SKM-1 (cell line): Measurements from ENCODE around the gene NMU.
"Not testable (repeated sequence)": the region's sequence is repeated elsewhere in the genome, so short reads cannot be mapped to it uniquely, and the experiment has no call there.

Experiments used
- DNase-seq: peaks from one replicate; lab custom pipeline; 2025; ENCODE audit not compliant: unreplicated experiment; lab: John Stamatoyannopoulos, UW

Gene NMU

DNA sequence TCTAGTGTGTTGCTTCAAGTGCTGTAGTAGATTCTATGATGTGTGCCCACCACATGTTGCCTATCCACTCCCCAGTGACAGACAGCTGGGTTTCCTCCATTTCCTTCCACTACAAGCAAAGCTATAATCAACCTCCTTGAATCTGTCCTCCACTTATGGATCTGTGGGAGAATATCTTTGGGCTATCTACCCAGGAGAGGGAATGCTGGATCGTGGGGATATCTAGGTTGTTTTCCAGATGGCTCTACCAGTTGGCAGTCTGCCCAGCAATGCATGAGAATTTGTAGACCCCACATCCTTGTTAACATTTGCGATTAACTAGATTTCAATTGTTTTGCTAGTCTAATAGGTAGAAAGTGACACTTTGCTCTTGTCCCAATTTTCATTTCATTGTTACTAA is 10.3 kb downstream of the NMU start:
- no peak for DNase-seq

DNA sequence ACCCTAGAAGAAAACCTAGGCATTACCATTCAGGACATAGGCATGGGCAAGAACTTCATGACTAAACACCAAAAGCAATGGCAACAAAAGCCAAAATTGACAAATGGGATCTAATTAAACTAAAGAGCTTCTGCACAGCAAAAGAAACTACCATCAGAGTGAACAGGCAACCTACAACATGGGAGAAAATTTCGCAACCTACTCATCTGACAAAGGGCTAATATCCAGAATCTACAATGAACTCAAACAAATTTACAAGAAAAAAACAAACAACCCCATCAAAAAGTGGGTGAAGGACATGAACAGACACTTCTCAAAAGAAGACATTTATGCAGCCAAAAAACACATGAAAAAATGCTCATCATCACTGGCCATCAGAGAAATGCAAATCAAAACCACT is 12.0 kb downstream of the NMU start:
- DNase-seq: not testable (repeated sequence)

DNA sequence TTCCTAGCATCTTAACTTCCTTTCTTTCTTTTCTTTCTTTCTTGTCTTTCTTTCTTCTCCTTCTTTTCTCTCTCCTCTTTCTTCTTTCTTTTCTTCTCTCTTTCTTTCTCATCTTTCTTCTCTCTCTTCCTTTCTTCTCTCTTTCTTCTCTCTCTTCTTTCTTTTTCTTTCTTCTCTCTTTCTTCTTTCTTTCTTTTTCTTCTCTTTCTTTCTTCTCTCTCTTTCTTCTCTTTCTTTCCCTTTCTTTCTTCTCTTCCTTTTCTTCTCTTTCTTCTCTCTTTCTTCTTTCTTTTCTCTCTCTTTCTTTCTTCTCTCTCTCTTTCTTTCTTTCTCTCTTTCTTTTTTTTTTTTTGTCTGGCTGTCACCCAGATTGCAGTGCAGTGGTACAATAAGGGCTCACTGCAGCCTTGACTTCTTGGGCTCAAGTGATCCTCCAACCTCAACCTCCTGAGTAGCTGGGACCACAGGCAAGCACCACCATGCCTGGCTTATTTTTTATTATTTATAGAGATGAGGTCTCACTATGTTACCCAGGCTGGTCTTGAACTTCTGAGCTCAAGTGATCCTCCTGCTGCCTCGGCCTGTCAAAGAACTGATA is 17.5 kb downstream of the NMU start:
- DNase-seq: no peak

DNA sequence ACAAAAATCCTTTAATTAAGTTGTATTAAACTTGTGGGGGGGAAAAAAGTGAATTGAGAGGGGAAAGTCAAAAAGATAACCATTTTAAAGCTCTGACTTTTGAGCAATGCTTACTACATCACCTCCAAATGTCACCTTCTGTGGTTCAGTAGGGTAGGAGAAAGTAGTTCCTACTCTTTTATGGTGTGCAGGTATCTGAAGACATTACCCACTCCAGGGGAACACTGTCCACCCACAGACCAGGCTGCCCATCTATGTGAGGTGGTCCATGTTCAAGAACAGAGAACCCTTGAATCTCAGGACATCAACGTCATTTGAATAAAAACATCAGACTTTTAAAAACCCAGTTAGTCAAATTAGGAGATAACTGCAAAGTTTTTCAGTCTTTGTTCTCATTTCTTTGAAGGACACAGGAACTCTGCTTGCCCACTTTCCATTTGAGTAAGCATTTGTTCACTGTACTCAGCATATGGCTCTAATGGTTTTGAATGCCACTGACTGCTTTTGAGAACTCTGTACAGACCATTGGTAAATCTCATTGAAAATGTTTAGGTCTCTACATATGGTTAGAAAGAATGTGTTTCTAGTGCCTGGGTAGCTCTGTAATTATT is 18.4 kb downstream of the NMU start:
- DNase-seq: no peak

DNA sequence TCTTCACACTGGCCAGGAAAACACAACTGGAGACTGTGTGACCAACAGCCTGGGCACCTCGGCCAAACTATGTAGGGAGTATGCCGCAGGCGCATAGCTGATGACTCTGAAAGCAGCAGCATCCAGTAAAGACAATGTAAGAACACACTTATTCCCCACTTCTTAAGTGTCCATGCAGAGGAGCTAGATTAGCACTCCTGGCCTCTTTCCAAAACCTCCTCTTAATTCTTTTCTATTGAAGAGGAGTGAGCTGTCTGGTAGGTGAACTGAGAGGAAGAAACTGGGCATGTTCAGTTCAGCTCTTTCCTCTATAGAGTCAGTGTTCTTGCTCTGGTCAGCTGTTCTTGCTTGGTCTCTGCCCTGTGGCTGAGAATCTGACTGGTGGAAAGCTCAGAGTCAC is 21.1 kb downstream of the NMU start:
- DNase-seq: no peak

DNA sequence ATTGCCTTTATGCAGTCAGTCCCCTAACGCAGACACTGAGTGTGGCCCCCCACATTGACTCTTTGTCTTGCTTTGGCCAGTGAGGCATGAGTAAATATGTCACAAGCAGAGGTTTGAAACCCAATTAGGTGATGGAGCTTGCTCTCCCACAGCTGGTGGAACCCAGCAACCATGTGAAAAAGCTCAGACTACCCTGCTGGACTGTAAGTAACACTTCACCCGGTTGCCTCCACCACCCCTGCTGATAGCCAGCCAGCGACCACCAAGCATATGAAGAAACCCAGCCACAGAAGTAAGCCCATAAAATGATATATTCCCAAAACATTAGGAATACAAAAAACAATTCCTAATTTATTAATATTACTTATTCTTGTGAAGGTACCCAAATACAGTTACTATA is 22.5 kb downstream of the NMU start:
- DNase-seq: no peak

DNA sequence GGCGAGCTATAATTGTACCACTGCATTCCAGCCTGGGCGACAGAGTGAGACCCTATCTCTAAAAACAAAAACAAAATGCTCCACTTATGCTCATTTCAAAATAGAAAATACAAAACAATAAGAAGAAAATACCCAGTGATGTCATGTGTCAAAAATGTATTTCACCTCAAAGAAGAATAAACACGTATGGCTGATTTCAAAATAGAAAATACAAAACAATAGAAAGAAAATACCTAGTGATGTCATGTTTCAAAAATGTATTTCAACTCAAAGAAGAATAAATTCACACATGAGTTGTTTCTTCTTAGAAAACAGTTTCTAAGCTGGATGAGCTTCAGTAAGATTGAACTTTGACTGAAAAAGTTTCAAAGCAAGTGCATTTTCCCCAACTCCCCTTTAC is 23.8 kb downstream of the NMU start:
- DNase-seq: no peak

DNA sequence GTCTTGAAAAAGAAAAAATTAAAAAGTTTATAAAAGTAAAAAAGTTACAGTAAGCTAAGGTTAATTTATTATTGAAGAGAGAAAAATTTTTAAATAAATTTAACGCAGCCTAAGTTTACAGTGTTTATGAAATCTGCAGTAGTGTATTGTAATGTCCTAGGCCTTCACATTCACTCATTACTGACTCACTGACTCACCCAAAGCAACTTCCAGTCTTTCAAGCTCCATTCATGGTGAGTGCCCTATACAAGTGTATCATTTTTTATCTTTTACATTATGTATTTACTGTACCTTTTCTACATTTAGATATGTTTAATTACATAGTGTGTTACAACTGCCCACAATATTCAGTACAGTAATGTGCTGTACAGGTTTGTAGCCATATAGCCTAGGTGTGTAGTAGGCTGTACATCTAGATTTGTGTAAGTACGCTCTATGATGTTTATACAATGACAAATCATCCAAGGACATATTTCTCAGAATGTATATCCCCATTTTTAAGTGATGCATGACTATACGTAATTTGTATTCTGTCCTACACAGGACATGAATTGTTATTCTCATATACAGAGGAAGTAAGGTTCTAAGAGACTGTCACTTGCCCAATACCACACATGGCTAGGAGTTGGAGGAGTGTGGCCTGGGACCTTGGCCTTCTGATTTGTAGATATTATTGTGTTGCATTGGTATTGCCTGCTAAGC is 24.6 kb downstream of the NMU start:
- DNase-seq: no peak

DNA sequence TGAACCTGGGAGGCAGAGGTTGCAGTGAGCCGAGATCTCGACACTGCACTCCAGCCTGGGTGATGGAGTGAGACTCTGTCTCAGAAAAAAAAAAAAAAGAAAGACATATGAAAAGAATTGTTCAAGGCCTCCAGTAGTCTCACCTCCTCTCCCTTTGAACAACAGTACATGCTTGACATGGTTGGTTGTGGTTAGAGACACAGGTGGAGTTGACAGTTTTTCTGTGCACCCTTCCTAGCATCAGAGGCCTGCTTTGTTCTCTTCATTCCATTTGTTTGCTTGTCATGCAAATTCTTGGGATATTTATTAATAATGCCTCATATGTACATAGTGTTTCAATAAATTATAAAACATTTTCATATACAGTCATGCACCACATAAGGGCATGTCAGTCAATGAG is 25.7 kb downstream of the NMU start:
- DNase-seq: no peak

DNA sequence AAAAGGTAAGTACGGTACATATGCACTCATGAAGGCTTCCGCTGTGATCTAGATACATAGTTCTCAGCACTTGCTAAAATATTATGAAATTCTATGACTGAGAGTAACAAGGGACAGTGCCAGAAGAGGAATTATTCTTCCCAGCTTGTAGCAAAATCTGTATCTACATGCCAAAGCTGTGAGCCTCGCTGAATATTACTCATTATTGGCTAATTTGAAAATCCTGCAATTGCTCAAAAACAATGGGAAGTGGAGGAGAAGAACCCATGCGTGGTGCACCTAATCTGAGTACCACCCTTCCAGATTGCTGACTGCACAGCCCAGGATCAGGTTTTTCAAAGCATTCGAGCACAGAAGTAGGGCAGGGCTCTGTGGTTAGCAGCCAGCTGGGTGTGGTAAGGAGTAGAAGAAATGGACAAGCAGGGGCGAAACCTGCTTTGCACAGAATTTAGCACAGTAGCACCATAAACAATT is 26.7 kb downstream of the NMU start:
- no peak for DNase-seq

DNA sequence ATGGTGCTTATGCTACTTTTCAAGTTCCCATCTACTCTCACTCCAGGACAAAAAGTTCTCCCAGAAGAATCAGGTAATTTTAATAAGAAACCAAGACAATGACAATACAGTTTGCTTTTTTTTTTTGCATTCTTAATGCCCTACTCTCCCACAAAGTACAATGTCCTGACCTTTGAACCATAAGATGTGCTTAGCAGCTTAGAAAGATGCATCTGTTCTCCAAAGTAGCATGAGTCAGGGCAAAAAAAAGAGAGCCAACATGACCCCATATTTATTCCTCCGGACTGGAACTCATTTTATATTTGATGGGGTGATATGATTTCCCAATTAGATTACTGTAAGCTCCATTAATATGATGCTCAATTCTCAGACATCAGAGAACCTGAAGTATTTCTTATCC is 27.5 kb downstream of the NMU start:
- DNase-seq: no peak

DNA sequence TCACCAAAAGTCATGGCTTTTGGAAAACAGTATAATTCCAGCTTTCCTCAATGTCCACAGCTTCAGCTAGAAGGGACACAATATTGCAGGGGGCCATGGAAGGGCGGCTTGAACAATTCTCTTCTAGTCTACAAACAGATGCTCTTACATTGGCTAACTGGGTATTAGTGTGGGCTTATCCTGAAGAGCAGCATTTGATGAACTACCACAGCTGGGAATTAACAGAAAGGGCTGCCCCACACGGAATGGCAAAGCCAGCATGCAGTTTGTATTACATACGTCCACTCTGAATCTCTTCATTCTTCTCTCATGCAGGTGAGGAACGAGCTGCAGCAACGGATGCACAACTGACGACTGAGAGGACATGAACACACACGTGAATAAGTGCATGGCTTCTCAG is 31.1 kb downstream of the NMU start:
- DNase-seq: no peak

DNA sequence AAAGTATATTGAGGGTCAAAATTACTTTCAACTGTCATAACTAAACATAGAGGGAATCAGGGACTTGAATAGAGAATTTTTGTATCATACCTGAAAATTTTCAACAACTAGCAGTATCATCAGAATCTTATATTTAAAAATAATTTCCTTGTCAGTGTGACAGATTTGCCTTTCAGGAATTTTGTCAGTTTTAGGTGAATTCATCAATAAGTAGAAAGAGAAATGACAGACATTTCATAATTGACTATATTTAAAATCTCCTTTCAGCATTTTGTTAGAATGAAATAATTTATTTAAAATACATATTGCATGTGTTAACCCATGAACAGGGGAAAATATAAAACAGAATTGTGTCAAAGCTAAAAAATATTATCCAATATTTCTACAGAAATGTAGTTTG is 35.5 kb downstream of the NMU start:
- no peak for DNase-seq

DNA sequence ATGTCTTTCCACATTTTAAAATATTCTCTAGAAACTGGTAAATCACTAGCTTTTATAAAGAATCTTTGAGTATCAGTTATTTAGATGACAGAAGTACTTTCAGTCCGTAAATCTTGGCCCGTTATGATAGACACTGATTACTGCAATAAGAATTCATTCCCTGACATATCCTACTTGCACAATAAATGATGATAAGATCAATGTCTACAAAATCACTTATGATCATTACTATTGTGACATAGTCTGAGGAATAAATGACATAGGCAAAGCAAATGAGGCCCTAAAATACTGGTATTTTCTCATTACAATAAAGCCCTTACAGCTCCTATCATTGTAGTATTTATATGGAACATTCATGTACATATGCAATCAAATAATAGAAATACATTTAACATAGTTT is 37.5 kb downstream of the NMU start:
- no peak for DNase-seq

DNA sequence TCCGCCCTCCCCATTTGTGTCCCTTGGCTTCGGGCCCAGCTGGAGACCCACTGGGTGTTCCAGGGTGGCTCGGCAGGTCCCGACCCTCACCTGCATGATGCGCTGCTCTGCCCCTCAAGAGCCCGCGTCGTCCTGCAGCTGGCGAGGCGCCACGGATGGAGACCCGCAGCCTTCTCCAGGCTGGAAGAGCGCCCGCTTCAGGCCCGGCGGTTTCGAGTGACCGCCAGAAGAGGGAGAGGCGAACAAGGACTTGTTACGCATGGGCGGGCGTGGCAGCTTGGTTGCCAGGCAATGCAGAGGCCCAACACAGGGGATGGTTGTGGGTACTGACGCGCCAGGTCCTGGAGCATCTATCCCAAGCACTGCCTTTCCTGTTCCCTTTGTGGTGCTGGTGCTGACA is 44.1 kb downstream of the NMU start, which contains the start of gene PDCL2:
Gene PDCL2 (minus strand): TSS at position 232 of the 400 bp plus-strand sequence. CDS start 136 bp downstream, at position 96.
- DNase-seq: no peak

DNA sequence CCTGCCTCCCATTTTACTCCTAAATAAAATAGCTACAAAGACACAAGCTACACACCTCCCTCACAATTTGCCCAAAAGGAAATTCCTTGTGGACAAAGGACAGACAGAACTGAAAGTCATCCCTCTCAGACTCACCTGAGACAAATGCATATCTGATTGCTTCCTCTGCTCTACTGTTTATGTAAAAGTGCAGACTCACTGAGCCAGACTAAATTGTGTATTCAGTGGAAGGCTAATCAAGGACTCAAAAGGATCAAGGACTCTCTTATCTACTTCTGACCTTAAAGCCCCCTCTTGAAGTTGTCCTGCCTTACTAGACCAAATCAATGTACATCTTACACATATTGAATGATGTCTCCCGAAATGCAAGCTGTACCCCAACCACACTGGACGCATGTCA is 47.9 kb downstream of the NMU start:
- no peak for DNase-seq

DNA sequence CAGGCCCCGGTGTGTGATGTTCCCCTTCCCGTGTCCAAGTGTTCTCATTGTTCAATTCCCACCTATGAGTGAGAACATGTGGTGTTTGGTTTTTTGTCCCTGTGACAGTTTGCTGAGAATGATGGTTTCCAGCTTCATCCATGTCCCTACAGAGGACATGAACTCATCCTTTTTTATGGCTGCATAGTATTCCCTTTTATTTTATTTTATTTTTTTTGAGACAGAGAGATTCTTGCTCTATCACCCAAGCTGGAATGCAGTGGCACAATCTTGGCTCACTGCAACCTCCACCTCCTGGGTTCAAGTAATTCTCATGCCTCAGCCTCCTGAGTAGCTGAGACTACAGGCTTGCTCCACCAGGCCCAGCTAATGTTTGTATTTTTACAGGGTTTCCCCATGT is 53.3 kb downstream of the NMU start:
- not testable (repeated sequence) for DNase-seq

DNA sequence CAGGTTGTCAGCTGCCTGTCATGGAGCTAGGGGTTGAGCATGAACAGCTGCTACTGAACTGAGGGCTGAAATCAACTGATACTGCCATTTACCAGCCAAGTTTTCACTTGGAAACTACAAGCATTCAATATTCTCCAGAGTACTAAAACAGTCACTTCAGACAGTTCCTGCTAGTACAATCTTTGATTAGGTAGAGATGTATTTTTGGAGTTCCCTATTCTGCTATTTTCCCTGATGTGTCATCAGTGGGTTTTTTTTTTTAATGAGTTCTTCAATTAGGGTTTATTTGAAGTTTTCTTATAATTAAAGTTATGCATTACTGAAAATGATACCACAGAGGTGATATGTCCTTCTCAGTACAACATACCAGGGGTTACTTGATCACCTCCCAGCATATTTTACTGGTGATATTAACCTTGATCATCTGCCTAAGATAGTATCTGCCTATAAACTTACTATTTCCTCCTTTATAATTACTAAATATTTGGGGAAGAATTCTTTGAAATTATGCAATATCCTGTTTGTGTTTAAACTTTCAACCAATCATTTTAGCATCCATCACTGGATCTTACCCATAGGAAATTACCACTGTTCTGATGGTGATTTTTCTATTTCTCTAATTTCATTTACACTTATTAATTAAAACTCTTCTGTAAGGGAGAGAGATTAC is 57.6 kb downstream of the NMU start:
- DNase-seq: no peak

DNA sequence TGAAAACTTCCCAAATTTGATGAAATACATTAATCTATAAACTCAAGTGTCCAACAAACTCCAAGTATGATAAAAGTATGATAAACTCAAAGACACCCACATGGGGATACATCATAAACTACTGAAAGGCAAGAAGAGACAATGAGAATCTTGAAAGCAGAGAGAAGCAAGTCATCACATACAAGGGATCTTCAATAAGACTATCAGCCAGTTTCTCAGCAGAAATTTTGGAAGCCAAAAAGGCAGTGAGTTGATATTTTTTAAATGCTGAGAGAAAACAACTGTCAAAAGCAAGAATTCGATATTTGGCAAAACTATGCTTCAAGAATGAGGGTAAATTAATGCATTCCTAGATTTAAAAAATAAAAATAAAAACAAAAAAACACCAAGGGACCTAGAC is 60.6 kb downstream of the NMU start:
- no peak for DNase-seq

DNA sequence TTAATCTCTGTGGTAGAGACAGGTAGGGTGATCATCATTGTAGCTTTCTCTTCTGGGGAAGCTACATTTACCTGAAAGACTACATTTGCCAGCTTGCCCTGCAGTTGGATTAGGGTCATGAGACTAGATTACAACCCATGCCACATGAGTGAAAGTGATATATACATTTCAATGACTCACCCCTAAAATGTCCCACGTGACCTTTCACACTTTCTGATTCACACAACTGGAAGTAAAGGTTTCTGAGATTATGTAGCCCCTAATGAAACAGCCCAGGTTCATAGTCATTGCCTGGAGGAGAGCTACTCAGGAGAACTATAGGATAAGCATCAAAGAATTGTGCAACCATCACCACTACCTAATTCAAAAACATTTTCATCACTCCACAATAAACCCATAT is 61.8 kb downstream of the NMU start:
- DNase-seq: no peak

DNA sequence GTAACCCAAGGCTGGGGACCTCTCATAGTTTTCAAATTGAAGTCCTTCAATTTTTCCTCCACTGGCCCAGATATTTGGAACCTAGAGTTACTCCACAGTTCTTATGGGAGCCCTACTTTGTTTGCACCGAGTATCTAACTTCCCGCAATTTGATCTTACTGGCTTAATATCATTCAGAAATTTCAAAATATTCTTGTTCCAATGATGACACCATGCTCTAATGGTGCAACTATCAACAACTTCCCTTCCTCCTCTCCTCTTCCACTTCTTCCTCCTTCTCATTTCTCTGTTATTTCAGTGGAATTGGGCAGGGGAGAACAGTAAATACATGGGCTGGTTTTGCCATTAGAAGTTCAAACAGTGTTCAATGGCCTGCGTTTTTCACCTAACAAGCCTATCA is 64.3 kb downstream of the NMU start:
- DNase-seq: no peak

DNA sequence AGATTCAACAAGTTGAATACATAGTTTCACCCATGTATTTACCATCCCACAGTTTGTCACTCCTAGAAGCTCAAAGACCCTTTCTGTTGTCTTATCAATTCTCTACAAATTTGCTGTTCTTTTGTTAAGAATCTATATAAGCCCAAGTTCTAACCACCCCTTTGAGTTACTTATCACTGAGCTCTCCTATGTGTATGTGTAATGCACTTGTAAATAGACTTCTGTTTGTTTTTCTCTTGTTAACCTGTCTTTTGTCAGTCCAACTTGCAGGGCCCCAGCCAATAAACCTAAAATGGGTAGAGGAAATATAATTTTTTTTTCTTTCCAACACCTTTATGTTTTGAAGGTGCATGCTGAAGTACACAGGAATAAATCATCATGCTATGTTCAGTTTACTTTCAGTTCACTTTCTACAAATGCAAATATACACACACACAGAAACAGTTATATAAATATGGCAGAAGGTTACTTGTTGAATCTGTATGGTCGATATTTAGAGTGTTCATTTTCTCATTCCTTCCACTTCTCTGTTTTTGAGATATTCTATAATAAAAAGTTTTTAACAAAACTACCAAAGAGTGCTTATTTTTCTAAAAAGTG is 67.1 kb downstream of the NMU start:
- no peak for DNase-seq
